ENCODE measurements around the gene TMEM238L. TPM values are rescaled to one million over a fixed set of nuclear protein-coding genes. Genes with fewer than 3 reads are reported as not detected.

TMEM238L gene
- total RNA-seq, 1 donor from 2014 or later, result 1.2 TPM

DNA sequence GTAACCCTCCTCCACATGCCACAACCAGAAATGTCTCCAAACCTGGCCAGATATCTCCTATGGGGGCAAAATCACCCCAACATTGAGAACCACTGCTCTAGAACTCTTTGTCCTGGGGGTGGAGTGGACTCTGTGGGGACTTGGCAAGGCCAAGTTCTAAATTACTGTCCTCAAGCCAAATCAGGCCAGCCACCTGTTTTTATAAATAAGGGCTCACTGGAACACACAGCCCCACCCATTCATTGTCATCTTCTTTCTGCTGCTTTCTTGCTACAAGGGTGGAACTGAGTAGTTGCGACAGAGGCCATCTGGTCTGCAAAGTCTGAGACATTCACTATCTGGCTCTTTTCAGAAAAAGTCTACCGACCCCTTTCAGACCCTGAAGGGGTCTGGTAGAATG lies 47.3 kb downstream of the TMEM238L start:
- no peak for TF ChIP-seq CTCF (IDR thresholded peaks at IDR 0.05)
- TF ChIP-seq POLR2AphosphoS5 (IDR thresholded peaks at IDR 0.05; ENCODE audit: insufficient read depth in 1 of 2, low read depth in 1 of 2), result no peak
- no peak for TF ChIP-seq POLR2A (IDR thresholded peaks at IDR 0.05)
- peak in 1 of 2 donors; percentile 69 for DNase-seq (ENCODE audit: extremely low spot score in 2 of 2)
- Histone ChIP-seq H3K27ac (no peak overlapping the region), H3K36me3 (no peaks in the 10 kb centered on the region), H3K27me3 (no peaks in the 10 kb centered on the region), H3K9me3 (no peaks in the 10 kb centered on the region), H3K4me3 (no peak overlapping the region), H3K4me1 (peaks cover 4% of the 10 kb centered on the region)
- intact Hi-C loops (cut with DNase I), result no loop called here

- Histone ChIP-seq H3K27ac (no peak overlapping the region), H3K4me1 (peaks cover 4% of the 10 kb centered on the region), H3K9me3 (no peaks in the 10 kb centered on the region), H3K27me3 (no peaks in the 10 kb centered on the region), H3K4me3 (no peak overlapping the region), H3K36me3 (no peaks in the 10 kb centered on the region)
- no peak for TF ChIP-seq POLR2AphosphoS5 (IDR thresholded peaks at IDR 0.05; ENCODE audit: insufficient read depth in 1 of 2, low read depth in 1 of 2)
- TF ChIP-seq CTCF (IDR thresholded peaks at IDR 0.05), result no peak
- no peak for TF ChIP-seq POLR2A (IDR thresholded peaks at IDR 0.05)
- intact Hi-C loops (cut with DNase I), result no loop called here
- DNase-seq (ENCODE audit: extremely low spot score in 2 of 2), result peak in 1 of 2 donors; percentile 83
Measured at GRCh38 chr17:10756185-10756584, 47.7 kb downstream of the TMEM238L start.

DNA sequence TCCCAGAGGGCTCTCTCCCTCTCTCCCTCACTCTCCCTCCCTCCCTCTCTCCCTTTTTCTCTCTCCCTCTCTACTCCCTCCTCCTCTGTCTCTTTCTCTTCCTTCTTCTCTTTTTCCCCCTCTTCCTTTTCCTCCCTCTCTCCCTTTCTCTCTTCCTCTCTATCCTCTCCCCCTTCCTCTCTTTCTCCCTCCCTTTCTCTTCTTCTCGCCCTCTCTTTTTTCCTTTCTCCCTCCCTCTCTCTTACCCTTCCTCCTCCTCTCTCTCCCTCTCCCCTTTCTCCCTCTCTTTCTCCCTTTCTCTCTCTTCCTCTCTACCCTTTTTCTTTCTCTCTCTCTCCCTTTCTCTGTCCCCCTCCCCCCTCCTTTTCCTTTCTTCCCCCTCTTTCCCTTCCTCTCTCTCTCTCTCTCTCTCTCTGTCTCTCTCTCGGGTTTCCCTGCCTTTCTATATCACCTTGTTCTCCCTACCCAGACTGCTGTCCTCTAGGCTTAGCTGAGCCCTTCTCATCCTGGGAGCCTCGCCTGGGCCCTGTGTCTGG lies 48.2 kb downstream of the TMEM238L start:
- Histone ChIP-seq H3K4me1 (peaks cover 4% of the 10 kb centered on the region), H3K9me3 (no peaks in the 10 kb centered on the region), H3K27ac (no peak overlapping the region), H3K36me3 (no peaks in the 10 kb centered on the region), H3K4me3 (no peak overlapping the region), H3K27me3 (no peaks in the 10 kb centered on the region)
- intact Hi-C loops (cut with DNase I), result no loop called here
- TF ChIP-seq POLR2A (IDR thresholded peaks at IDR 0.05), result no peak
- TF ChIP-seq POLR2AphosphoS5 (IDR thresholded peaks at IDR 0.05; ENCODE audit: insufficient read depth in 1 of 2, low read depth in 1 of 2), result no peak
- no peak for TF ChIP-seq CTCF (IDR thresholded peaks at IDR 0.05)
- DNase-seq (ENCODE audit: extremely low spot score in 2 of 2), result no peak

DNA sequence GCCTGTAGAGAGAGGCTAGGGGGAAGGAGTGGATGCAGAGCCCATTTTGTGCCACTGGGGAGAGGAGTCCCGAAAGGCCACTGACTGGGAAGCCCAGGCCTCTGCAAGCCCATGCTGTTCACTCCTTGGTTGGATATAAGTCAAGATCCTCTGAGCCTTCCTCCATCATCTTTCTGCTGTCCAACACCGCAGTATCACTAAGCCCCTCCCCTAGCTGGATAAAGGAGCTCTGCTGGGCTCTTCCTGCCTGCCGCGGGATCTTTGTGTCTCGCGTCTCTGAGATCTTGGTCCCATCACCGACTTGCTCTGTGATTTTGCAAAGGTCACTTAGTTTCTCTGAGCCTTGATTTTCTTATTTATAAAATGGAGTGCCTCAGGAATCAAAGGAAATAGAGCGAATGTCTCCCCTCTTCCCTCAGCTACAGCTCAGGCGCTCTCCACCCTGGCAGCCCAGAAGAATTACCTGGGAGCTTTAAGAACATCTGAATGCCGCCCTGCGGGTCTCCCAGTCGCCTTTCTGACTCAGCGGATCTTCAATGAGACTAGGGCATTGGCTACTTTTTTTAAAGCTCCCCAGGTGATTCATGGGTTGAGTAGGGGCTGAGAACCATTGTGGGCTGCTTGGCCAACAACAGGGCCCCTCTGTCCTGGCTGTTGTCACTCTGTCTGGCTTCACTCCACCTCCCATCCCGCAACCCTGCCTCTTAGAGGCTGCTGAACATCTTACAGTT lies 48.9 kb downstream of the TMEM238L start:
- no peaks in the 10 kb centered on the region for H3K9me3 ChIP-seq
- TF ChIP-seq POLR2AphosphoS5 (IDR thresholded peaks at IDR 0.05; ENCODE audit: insufficient read depth in 1 of 2, low read depth in 1 of 2), result no peak
- no peak for TF ChIP-seq POLR2A (IDR thresholded peaks at IDR 0.05)
- TF ChIP-seq CTCF (IDR thresholded peaks at IDR 0.05), result no peak
- H3K27ac ChIP-seq, result no peak overlapping the region
- H3K27me3 ChIP-seq, result no peaks in the 10 kb centered on the region
- intact Hi-C loops (cut with DNase I), result no loop called here
- peaks cover 4% of the 10 kb centered on the region for H3K4me1 ChIP-seq
- no peaks in the 10 kb centered on the region for H3K36me3 ChIP-seq
- DNase-seq (ENCODE audit: extremely low spot score in 2 of 2), result no peak
- H3K4me3 ChIP-seq, result no peak overlapping the region

DNA sequence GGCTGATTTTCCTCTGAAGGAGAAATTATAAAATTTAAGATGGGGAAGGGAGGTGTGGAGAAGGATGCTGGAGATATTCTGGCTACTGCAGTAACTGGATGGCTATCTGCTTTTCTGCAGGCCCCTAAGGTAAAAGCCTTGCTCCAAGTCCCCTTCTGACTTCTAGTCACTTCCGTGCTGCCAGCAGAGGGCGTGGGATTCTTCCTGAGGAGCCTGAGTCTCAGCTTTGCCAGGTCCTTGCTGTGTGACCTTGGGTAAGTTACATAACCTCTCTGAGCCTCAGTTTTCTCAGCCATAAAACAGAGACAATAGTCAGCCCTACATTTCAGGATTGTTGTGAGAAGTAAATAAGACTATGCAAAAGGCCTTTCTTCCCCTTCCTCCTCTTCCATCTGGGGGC lies 49.8 kb downstream of the TMEM238L start:
- Histone ChIP-seq H3K9me3 (no peaks in the 10 kb centered on the region), H3K27ac (no peak overlapping the region), H3K4me3 (no peak overlapping the region), H3K27me3 (no peaks in the 10 kb centered on the region), H3K4me1 (peaks cover 4% of the 10 kb centered on the region), H3K36me3 (no peaks in the 10 kb centered on the region)
- no peak for TF ChIP-seq POLR2AphosphoS5 (IDR thresholded peaks at IDR 0.05; ENCODE audit: insufficient read depth in 1 of 2, low read depth in 1 of 2)
- no peak for TF ChIP-seq POLR2A (IDR thresholded peaks at IDR 0.05)
- no peak for TF ChIP-seq CTCF (IDR thresholded peaks at IDR 0.05)
- no peak for DNase-seq (ENCODE audit: extremely low spot score in 2 of 2)
- intact Hi-C loops (cut with DNase I), result no loop called here

Measured in vagina (tissue), 2 donors.